Mesenchymal stem cell (in vitro differentiated cells and primary cell): ENCODE measurements around the gene MFSD6L.

Experiments used
- DNase-seq: peaks from one replicate; pipeline ENCODE4 v3.0.0-alpha.2; 2013
- H2AFZ ChIP-seq: one replicate; pipeline ENCODE4 v1.6.1; 2013; ENCODE audit warnings: low read depth, mild to moderate bottlenecking, control low read depth, inconsistent platforms, low read length, moderate library complexity
- H2AK5ac ChIP-seq: 2 replicates; pipeline ENCODE4 v1.6.1; 2013; ENCODE audit warnings: low read length, moderate library complexity, mild to moderate bottlenecking, inconsistent platforms; ENCODE audit not compliant: severe bottlenecking
- H2BK120ac ChIP-seq: one replicate; pipeline ENCODE4 v1.6.1; 2013; ENCODE audit warnings: low read depth, mild to moderate bottlenecking, inconsistent platforms, low read length, moderate library complexity
- H2BK12ac ChIP-seq, 2 experiments: one replicate each; pipeline ENCODE4 v1.6.1; 2013; ENCODE audit warnings: inconsistent platforms in 2 of 2, low read length in 2 of 2, mild to moderate bottlenecking in 2 of 2, moderate library complexity in 2 of 2, control low read depth in 1 of 2
- H2BK15ac ChIP-seq: one replicate; pipeline ENCODE4 v1.6.1; 2013; ENCODE audit warnings: mild to moderate bottlenecking, low read depth, inconsistent platforms; ENCODE audit not compliant: poor library complexity, severe bottlenecking
- H2BK5ac ChIP-seq: 2 replicates; pipeline ENCODE4 v1.6.1; 2013; ENCODE audit warnings: low read depth, mild to moderate bottlenecking, low read length, control low read depth, inconsistent platforms; ENCODE audit not compliant: poor library complexity, severe bottlenecking
- H3K14ac ChIP-seq, 2 experiments: one replicate each; pipeline ENCODE4 v1.6.1; 2013; ENCODE audit warnings: inconsistent platforms in 2 of 2, low read length in 2 of 2, control low read depth in 1 of 2, mild to moderate bottlenecking in 1 of 2, moderate library complexity in 1 of 2
- H3K18ac ChIP-seq, 2 experiments: one replicate each; pipeline ENCODE4 v1.6.1; 2013; ENCODE audit warnings: inconsistent platforms in 2 of 2, low read length in 2 of 2, control low read depth in 1 of 2, low read depth in 1 of 2, mild to moderate bottlenecking in 1 of 2
- H3K23ac ChIP-seq, 2 experiments: one replicate each; pipeline ENCODE4 v1.6.1; 2013; ENCODE audit warnings: inconsistent platforms in 2 of 2, low read length in 2 of 2, mild to moderate bottlenecking in 2 of 2, moderate library complexity in 2 of 2, control low read depth in 1 of 2
- H3K27ac ChIP-seq: 2 replicates; pipeline ENCODE4 v1.5.1; 2013; ENCODE audit warnings: mild to moderate bottlenecking, moderate library complexity, low read length, control low read depth, inconsistent platforms; ENCODE audit not compliant: poor library complexity, severe bottlenecking
- H3K27me3 ChIP-seq, 2 experiments: 2 replicates each; pipeline versions ENCODE4 v1.6.1 to v1.7.0; 2013; ENCODE audit warnings: low read length in 2 of 2, mild to moderate bottlenecking in 2 of 2, moderate library complexity in 2 of 2, control low read depth in 1 of 2, inconsistent platforms in 1 of 2; ENCODE audit not compliant: control insufficient read depth in 1 of 2, insufficient read depth in 1 of 2
- H3K36me3 ChIP-seq, 2 experiments: 2 replicates each; pipeline versions ENCODE4 v1.6.1 to v1.7.0; 2013; ENCODE audit warnings: low read length in 2 of 2, control low read depth in 1 of 2, inconsistent platforms in 1 of 2, low read depth in 1 of 2, mild to moderate bottlenecking in 1 of 2; ENCODE audit not compliant: insufficient read depth in 2 of 2, control insufficient read depth in 1 of 2
- H3K4ac ChIP-seq, 2 experiments: one replicate each; pipeline ENCODE4 v1.6.1; 2013; ENCODE audit warnings: inconsistent platforms in 2 of 2, low read length in 2 of 2, mild to moderate bottlenecking in 2 of 2, moderate library complexity in 2 of 2, control low read depth in 1 of 2, low read depth in 1 of 2
- H3K4me1 ChIP-seq: 2 replicates; pipeline ENCODE4 v1.6.1; 2013; ENCODE audit warnings: low read depth, low read length, control low read depth; ENCODE audit not compliant: control insufficient read depth, insufficient read depth
- H3K4me2 ChIP-seq: 2 replicates; pipeline ENCODE4 v1.6.1; 2013; ENCODE audit warnings: low read length, mild to moderate bottlenecking, inconsistent platforms; ENCODE audit not compliant: poor library complexity, severe bottlenecking
- H3K4me3 ChIP-seq, 2 experiments: 2 replicates each; pipeline versions ENCODE4 v1.5.1 to v1.7.0; 2013; ENCODE audit warnings: low read length in 2 of 2, mild to moderate bottlenecking in 2 of 2, control low read depth in 1 of 2, low read depth in 1 of 2; ENCODE audit not compliant: insufficient read depth in 1 of 2
- H3K79me1 ChIP-seq: replicated peaks from 2 replicates; pipeline ENCODE4 v1.6.1; 2013; ENCODE audit warnings: mild to moderate bottlenecking, control low read depth, low read length, inconsistent platforms; ENCODE audit not compliant: poor library complexity, severe bottlenecking
- H3K9ac ChIP-seq: 2 replicates; pipeline ENCODE4 v1.7.0; 2013; ENCODE audit warnings: mild to moderate bottlenecking, low read length, moderate library complexity
- H3K9me3 ChIP-seq: 2 replicates; pipeline ENCODE4 v1.7.0; 2013; ENCODE audit warnings: mild to moderate bottlenecking, low read length; ENCODE audit not compliant: control insufficient read depth
- H4K8ac ChIP-seq: one replicate; pipeline ENCODE4 v1.6.1; 2013; ENCODE audit warnings: inconsistent platforms, mild to moderate bottlenecking, low read length, moderate library complexity
- H4K91ac ChIP-seq: one replicate; pipeline ENCODE4 v1.6.1; 2013; ENCODE audit warnings: mild to moderate bottlenecking, low read length, inconsistent platforms
- WGBS: methylation state at CpG from one replicate; pipeline ENCODE4 v1.1.7; 2013; ENCODE audit warnings: mixed read lengths; 5-methylcytosine and 5-hydroxymethylcytosine counted together

The MFSD6L gene

GRCh38 chr17:8829036-8829941 is 30.1 kb upstream of the MFSD6L start:
- 90% methylated on average over 16 of the region's 16 CpGs for WGBS
- Histone ChIP-seq H2AK5ac (no peak overlapping the region), H3K36me3 (no peaks in the 10 kb centered on the region), H3K14ac (peak overlapping the region in 1 of 2 experiments; percentile 14), H3K18ac (no peak overlapping the region), H3K4me3 (no peak overlapping the region), H2BK5ac (no peak overlapping the region), H3K27me3 (peaks cover 0 to 34% of the 10 kb centered on the region in 2 experiments), H3K4me2 (no peak overlapping the region), H2BK15ac (no peak overlapping the region), H3K9me3 (peaks cover 14% of the 10 kb centered on the region), H2BK12ac (no peak overlapping the region), H2BK120ac (no peak overlapping the region), H3K23ac (no peak overlapping the region), H3K4me1 (peaks cover 8% of the 10 kb centered on the region), H4K91ac (no peak overlapping the region), H3K79me1 (no peaks in the 10 kb centered on the region), H3K4ac (no peak overlapping the region), H3K9ac (no peak overlapping the region), H3K27ac (no peak overlapping the region), H4K8ac (no peak overlapping the region), H2AFZ (no peak overlapping the region)
- DNase-seq: no peak

GRCh38 chr17:8828517-8828875 is 29.3 kb upstream of the MFSD6L start:
- no peak overlapping the region for H2BK120ac ChIP-seq
- H3K79me1 ChIP-seq: no peaks in the 10 kb centered on the region
- DNase-seq: no peak
- no peak overlapping the region for H2BK15ac ChIP-seq
- no peak overlapping the region for H4K8ac ChIP-seq
- no peak overlapping the region for H3K4ac ChIP-seq
- H3K27me3 ChIP-seq: peaks cover 0 to 31% of the 10 kb centered on the region in 2 experiments
- H3K4me2 ChIP-seq: no peak overlapping the region
- no peak overlapping the region for H4K91ac ChIP-seq
- H2BK5ac ChIP-seq: no peak overlapping the region
- H3K14ac ChIP-seq: no peak overlapping the region
- H2BK12ac ChIP-seq: no peak overlapping the region
- H3K9ac ChIP-seq: no peak overlapping the region
- no peak overlapping the region for H3K23ac ChIP-seq
- no peak overlapping the region for H2AFZ ChIP-seq
- no peak overlapping the region for H3K18ac ChIP-seq
- H3K36me3 ChIP-seq: no peaks in the 10 kb centered on the region
- no peak overlapping the region for H3K27ac ChIP-seq
- H3K9me3 ChIP-seq: peaks cover 16% of the 10 kb centered on the region
- peaks cover 8% of the 10 kb centered on the region for H3K4me1 ChIP-seq
- H2AK5ac ChIP-seq: no peak overlapping the region
- 90% methylated on average over 20 of the region's 20 CpGs for WGBS
- H3K4me3 ChIP-seq: no peak overlapping the region

- H3K36me3 ChIP-seq: no peaks in the 10 kb centered on the region
- no peak overlapping the region for H4K91ac ChIP-seq
- no peak overlapping the region for H2BK5ac ChIP-seq
- H3K23ac ChIP-seq: no peak overlapping the region
- no peaks in the 10 kb centered on the region for H3K79me1 ChIP-seq
- peaks cover 2% of the 10 kb centered on the region for H3K4me1 ChIP-seq
- H2AK5ac ChIP-seq: no peak overlapping the region
- H3K4me3 ChIP-seq: no peak overlapping the region
- H3K9me3 ChIP-seq: peaks cover 16% of the 10 kb centered on the region
- no peak overlapping the region for H3K4me2 ChIP-seq
- H2BK120ac ChIP-seq: no peak overlapping the region
- DNase-seq: no peak
- H4K8ac ChIP-seq: no peak overlapping the region
- peaks cover 0 to 27% of the 10 kb centered on the region in 2 experiments for H3K27me3 ChIP-seq
- 86% methylated on average over 19 of the region's 19 CpGs for WGBS
- no peak overlapping the region for H3K9ac ChIP-seq
- H3K18ac ChIP-seq: no peak overlapping the region
- H3K14ac ChIP-seq: no peak overlapping the region
- no peak overlapping the region for H2BK15ac ChIP-seq
- H2BK12ac ChIP-seq: no peak overlapping the region
- H2AFZ ChIP-seq: no peak overlapping the region
- no peak overlapping the region for H3K4ac ChIP-seq
- H3K27ac ChIP-seq: no peak overlapping the region
Observed at GRCh38 chr17:8826808-8827435, 27.8 kb upstream of the MFSD6L start.

GRCh38 chr17:8825802-8826201 is 26.6 kb upstream of the MFSD6L start:
- no peak overlapping the region for H3K4me2 ChIP-seq
- no peak overlapping the region for H3K4ac ChIP-seq
- no peak overlapping the region for H3K4me3 ChIP-seq
- H3K27ac ChIP-seq: no peak overlapping the region
- no peak overlapping the region for H3K14ac ChIP-seq
- H3K4me1 ChIP-seq: peaks cover 2% of the 10 kb centered on the region
- H2AK5ac ChIP-seq: no peak overlapping the region
- 66% methylated on average over 2 of the region's 2 CpGs for WGBS
- H2BK120ac ChIP-seq: no peak overlapping the region
- no peaks in the 10 kb centered on the region for H3K36me3 ChIP-seq
- H2BK12ac ChIP-seq: no peak overlapping the region
- DNase-seq: no peak
- no peak overlapping the region for H3K18ac ChIP-seq
- H2AFZ ChIP-seq: no peak overlapping the region
- no peak overlapping the region for H2BK5ac ChIP-seq
- H3K9me3 ChIP-seq: peaks cover 16% of the 10 kb centered on the region
- H4K8ac ChIP-seq: no peak overlapping the region
- H3K79me1 ChIP-seq: no peaks in the 10 kb centered on the region
- H3K23ac ChIP-seq: no peak overlapping the region
- H4K91ac ChIP-seq: no peak overlapping the region
- no peak overlapping the region for H3K9ac ChIP-seq
- H3K27me3 ChIP-seq: peaks cover 0 to 22% of the 10 kb centered on the region in 2 experiments
- no peak overlapping the region for H2BK15ac ChIP-seq
